Cardiac muscle cell (in vitro differentiated cells and primary cell): Measurements from ENCODE around the gene GPR146. TPM values are rescaled to one million over a fixed set of nuclear protein-coding genes. Genes with fewer than 3 reads are reported as not detected.
A peak's percentile ranks its signal among the peaks of the same experiment; 100 is the strongest.

Source experiments
- DNase-seq, 2 donors: peaks; one replicate each; pipeline versions ENCODE4 v3.0.0 to v3.0.0-alpha.2; 2010 to 2017; ENCODE audit warnings: low read depth in 1 of 2, low spot score in 1 of 2
- H3K27ac ChIP-seq: fragments of 200-600 bp; sonication (generic); 2 replicates; pipeline ENCODE4 v1.5.1; 2016
- H3K27me3 ChIP-seq: fragments of 200-600 bp; sonication (generic); 2 replicates; pipeline ENCODE4 v1.6.0; 2016; ENCODE audit warnings: control low read depth
- H3K36me3 ChIP-seq: fragments of 200-600 bp; sonication (generic); 2 replicates; pipeline ENCODE4 v1.5.1; 2016; ENCODE audit warnings: control low read depth
- H3K4me1 ChIP-seq: fragments of 200-600 bp; sonication (generic); 2 replicates; pipeline ENCODE4 v1.8.1; 2017; ENCODE audit warnings: low read depth, mild to moderate bottlenecking, mixed run types
- H3K4me3 ChIP-seq: fragments of 200-600 bp; sonication (generic); 2 replicates; pipeline ENCODE4 v1.5.1; 2016; ENCODE audit warnings: mild to moderate bottlenecking
- H3K9me3 ChIP-seq: fragments of 200-600 bp; sonication (generic); 2 replicates; pipeline ENCODE4 v1.5.1; 2017; ENCODE audit warnings: low read depth, mild to moderate bottlenecking, control low read depth
- CTCF ChIP-seq: IDR thresholded peaks from 2 replicates; pipeline ENCODE4 v1.5.1; 2012; ENCODE audit warnings: low read depth, mild to moderate bottlenecking, low read length
- polyA plus RNA-seq: library from polyadenylated mRNA; unstranded; fragments of >200 nt; fragmentation: Nextera tagmentation; extraction: Ambion mirVana; gene quantifications from 2 replicates; pipeline ENCODE4 v1.2.1, GENCODE V29; 2016
- total RNA-seq: library from RNA; depleted of rRNA; stranded (reverse); fragments of >200 nt; gene quantifications from 2 replicates; pipeline ENCODE4 v1.2.3, GENCODE V29; 2016

The GPR146 gene
- total and polyA plus RNA-seq, 2 experiments from 2014 or later = 7.5 to 11.2 TPM

- Histone ChIP-seq H3K4me1 (no peaks in the 10 kb centered on the region), H3K27ac (no peak overlapping the region)
- no peak for TF ChIP-seq CTCF
These were observed 7.9 kb downstream of the GPR146 start for GRCh38 chr7:1052031-1052818.

GRCh38 chr7:1053002-1053411 lies 8.7 kb downstream of the GPR146 start:
- H3K36me3 ChIP-seq = no peaks in the 10 kb centered on the region
- no peaks in the 10 kb centered on the region for H3K9me3 ChIP-seq
- no peaks in the 10 kb centered on the region for H3K27me3 ChIP-seq
- DNase-seq = no peak
- H3K4me3 ChIP-seq = no peak overlapping the region
- no peaks in the 10 kb centered on the region for H3K4me1 ChIP-seq
- no peak overlapping the region for H3K27ac ChIP-seq
- TF ChIP-seq CTCF = no peak

More at GRCh38 chr7:1052031-1052818, 7.9 kb downstream of the GPR146 start:
- Histone ChIP-seq H3K36me3 (no peaks in the 10 kb centered on the region), H3K9me3 (no peaks in the 10 kb centered on the region), H3K4me3 (no peak overlapping the region), H3K27me3 (no peaks in the 10 kb centered on the region)
- DNase-seq = no peak

GRCh38 chr7:1053816-1054370 lies 9.5 kb downstream of the GPR146 start:
- Histone ChIP-seq H3K4me3 (no peak overlapping the region), H3K36me3 (no peaks in the 10 kb centered on the region), H3K9me3 (no peaks in the 10 kb centered on the region), H3K27me3 (no peaks in the 10 kb centered on the region), H3K4me1 (no peaks in the 10 kb centered on the region), H3K27ac (no peak overlapping the region)
- no peak for DNase-seq
- no peak for TF ChIP-seq CTCF

GRCh38 chr7:1054438-1054837 lies 10.1 kb downstream of the GPR146 start:
- no peaks in the 10 kb centered on the region for H3K27me3 ChIP-seq
- H3K4me1 ChIP-seq = no peaks in the 10 kb centered on the region
- TF ChIP-seq CTCF = no peak
- H3K9me3 ChIP-seq = no peaks in the 10 kb centered on the region
- H3K27ac ChIP-seq = no peak overlapping the region
- H3K36me3 ChIP-seq = no peaks in the 10 kb centered on the region
- no peak for DNase-seq
- H3K4me3 ChIP-seq = no peak overlapping the region

DNA sequence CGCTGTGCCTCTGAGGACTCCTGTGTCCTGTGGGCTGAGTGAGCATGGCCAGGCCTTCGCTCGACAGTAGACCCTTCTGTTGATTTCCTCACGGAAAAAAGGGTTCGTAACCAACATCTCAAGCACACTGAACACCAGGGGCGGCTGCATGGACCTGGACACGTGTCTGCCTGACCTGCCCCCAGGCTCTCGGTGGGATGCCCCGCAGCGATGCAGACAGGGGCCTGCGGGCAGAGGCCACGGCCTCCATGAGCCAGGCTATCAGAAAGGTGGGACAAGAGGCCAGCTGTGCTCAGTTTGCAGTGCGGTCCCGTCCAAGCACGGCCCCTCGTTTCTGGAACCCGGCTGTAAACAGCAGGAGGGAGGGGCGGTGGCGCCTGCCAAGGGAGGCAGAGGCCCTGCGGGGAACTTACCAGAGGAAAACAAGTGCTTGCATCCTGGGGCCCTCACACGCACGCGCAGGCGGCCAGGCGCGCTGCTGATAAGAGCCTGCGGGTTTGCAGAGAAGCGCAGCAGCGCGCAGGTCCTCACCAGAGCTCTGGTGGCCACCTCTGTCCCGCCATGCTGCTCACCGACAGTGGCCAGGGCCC lies 10.6 kb downstream of the GPR146 start:
- Histone ChIP-seq H3K27ac (no peak overlapping the region), H3K9me3 (no peaks in the 10 kb centered on the region), H3K36me3 (no peaks in the 10 kb centered on the region), H3K4me1 (peaks cover under 1% of the 10 kb centered on the region), H3K27me3 (no peaks in the 10 kb centered on the region), H3K4me3 (no peak overlapping the region)
- DNase-seq = peak in 1 of 2 donors; percentile 78
- no peak for TF ChIP-seq CTCF
